ENCODE measurements around the gene CEP162.
"Not testable (repeated sequence)": the region's sequence is repeated elsewhere in the genome, so short reads cannot be mapped to it uniquely, and the experiment has no call there.

The CEP162 gene

DNA sequence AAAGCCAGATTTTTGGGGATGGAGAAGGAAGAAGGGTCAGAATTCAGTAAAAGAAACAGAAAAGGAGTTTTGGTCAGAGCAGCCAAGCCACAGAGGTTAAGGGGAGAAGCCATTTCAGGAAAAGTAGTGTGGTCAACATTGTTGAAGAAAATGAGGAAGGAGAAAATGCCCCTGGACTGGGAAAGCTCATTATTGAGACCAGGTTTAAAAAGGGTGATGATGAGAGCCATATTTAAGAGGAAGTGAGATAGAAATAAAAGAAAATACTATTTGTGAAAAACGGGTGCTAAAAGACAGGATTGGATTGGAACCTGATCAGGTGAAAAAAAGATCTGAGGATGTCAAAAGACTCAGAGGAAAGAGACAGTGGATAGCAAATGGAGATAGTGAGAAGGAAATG, 75.8 kb downstream of the CEP162 start:
- Histone ChIP-seq H3K4me3 (ENCODE audit: low read length in 2 of 2) (no peak overlapping the region), H3K27me3 (ENCODE audit: control insufficient read depth in 1 of 2, insufficient read depth in 2 of 2, low read length in 2 of 2) (no peaks in the 10 kb centered on the region), H3K36me3 (ENCODE audit: control insufficient read depth in 2 of 2, insufficient read depth in 2 of 2, low read length in 2 of 2) (peaks cover 7 to 12% of the 10 kb centered on the region in 2 donors), H3K9me3 (ENCODE audit: control insufficient read depth in 2 of 2, low read length in 2 of 2) (no peaks in the 10 kb centered on the region), H3K4me1 (ENCODE audit: control insufficient read depth, insufficient read depth, low read length) (no peaks in the 10 kb centered on the region), H3K27ac (ENCODE audit: low read length) (no peak overlapping the region), H3K9ac (ENCODE audit: low read length in 2 of 2) (no peak overlapping the region)

- no peak overlapping the region for H3K9ac ChIP-seq (ENCODE audit: low read length in 2 of 2)
- no peaks in the 10 kb centered on the region for H3K9me3 ChIP-seq (ENCODE audit: control insufficient read depth in 2 of 2, low read length in 2 of 2)
- H3K27me3 ChIP-seq (ENCODE audit: control insufficient read depth in 1 of 2, insufficient read depth in 2 of 2, low read length in 2 of 2) = no peaks in the 10 kb centered on the region
- peaks cover 7 to 12% of the 10 kb centered on the region in 2 donors for H3K36me3 ChIP-seq (ENCODE audit: control insufficient read depth in 2 of 2, insufficient read depth in 2 of 2, low read length in 2 of 2)
- H3K4me3 ChIP-seq (ENCODE audit: low read length in 2 of 2) = no peak overlapping the region
- H3K4me1 ChIP-seq (ENCODE audit: control insufficient read depth, insufficient read depth, low read length) = no peaks in the 10 kb centered on the region
- no peak overlapping the region for H3K27ac ChIP-seq (ENCODE audit: low read length)
Observed at GRCh38 chr6:84150705-84151104, 76.7 kb downstream of the CEP162 start.

GRCh38 chr6:84141521-84141920, 85.9 kb downstream of the CEP162 start:
- H3K9me3 ChIP-seq (ENCODE audit: control insufficient read depth in 2 of 2, low read length in 2 of 2) = no peaks in the 10 kb centered on the region
- H3K36me3 ChIP-seq (ENCODE audit: control insufficient read depth in 2 of 2, insufficient read depth in 2 of 2, low read length in 2 of 2) = peaks cover 0 to 3% of the 10 kb centered on the region in 2 donors
- no peak overlapping the region for H3K27ac ChIP-seq (ENCODE audit: low read length)
- H3K4me1 ChIP-seq (ENCODE audit: control insufficient read depth, insufficient read depth, low read length) = no peaks in the 10 kb centered on the region
- H3K4me3 ChIP-seq (ENCODE audit: low read length in 2 of 2) = no peak overlapping the region
- no peaks in the 10 kb centered on the region for H3K27me3 ChIP-seq (ENCODE audit: control insufficient read depth in 1 of 2, insufficient read depth in 2 of 2, low read length in 2 of 2)
- H3K9ac ChIP-seq (ENCODE audit: low read length in 2 of 2) = no peak overlapping the region

GRCh38 chr6:84139311-84139710, 88.1 kb downstream of the CEP162 start:
- H3K9ac ChIP-seq (ENCODE audit: low read length in 2 of 2) = no peak overlapping the region
- H3K4me1 ChIP-seq (ENCODE audit: control insufficient read depth, insufficient read depth, low read length) = no peaks in the 10 kb centered on the region
- H3K9me3 ChIP-seq (ENCODE audit: control insufficient read depth in 2 of 2, low read length in 2 of 2) = no peaks in the 10 kb centered on the region
- no peak overlapping the region for H3K4me3 ChIP-seq (ENCODE audit: low read length in 2 of 2)
- H3K27me3 ChIP-seq (ENCODE audit: control insufficient read depth in 1 of 2, insufficient read depth in 2 of 2, low read length in 2 of 2) = no peaks in the 10 kb centered on the region
- H3K27ac ChIP-seq (ENCODE audit: low read length) = no peak overlapping the region
- peaks cover 0 to 3% of the 10 kb centered on the region in 2 donors for H3K36me3 ChIP-seq (ENCODE audit: control insufficient read depth in 2 of 2, insufficient read depth in 2 of 2, low read length in 2 of 2)

GRCh38 chr6:84137989-84138575, 89.4 kb downstream of the CEP162 start:
- Histone ChIP-seq H3K36me3 (ENCODE audit: control insufficient read depth in 2 of 2, insufficient read depth in 2 of 2, low read length in 2 of 2) (peaks cover 4 to 5% of the 10 kb centered on the region in 2 donors), H3K27ac (ENCODE audit: low read length) (no peak overlapping the region), H3K4me1 (ENCODE audit: control insufficient read depth, insufficient read depth, low read length) (no peaks in the 10 kb centered on the region), H3K4me3 (ENCODE audit: low read length in 2 of 2) (no peak overlapping the region), H3K9ac (ENCODE audit: low read length in 2 of 2) (no peak overlapping the region), H3K9me3 (ENCODE audit: control insufficient read depth in 2 of 2, low read length in 2 of 2) (no peaks in the 10 kb centered on the region), H3K27me3 (ENCODE audit: control insufficient read depth in 1 of 2, insufficient read depth in 2 of 2, low read length in 2 of 2) (no peaks in the 10 kb centered on the region)

DNA sequence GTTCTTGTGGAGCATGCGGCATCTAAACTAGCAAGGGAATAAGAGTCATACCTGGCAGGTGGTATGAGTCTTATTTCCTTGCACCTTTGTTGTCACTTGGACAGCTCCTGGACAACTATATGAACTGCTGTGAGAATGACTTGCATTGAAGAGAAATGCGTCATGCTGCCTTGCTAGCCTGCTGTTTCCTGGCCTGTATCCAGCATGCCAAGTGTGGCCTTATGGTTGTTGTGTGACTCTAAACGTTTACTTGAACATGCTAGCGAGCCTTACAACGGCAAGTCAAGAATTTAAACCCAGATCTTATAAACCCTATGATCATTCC, 90.4 kb downstream of the CEP162 start:
- Histone ChIP-seq H3K4me3 (ENCODE audit: low read length in 2 of 2) (no peak overlapping the region), H3K9me3 (ENCODE audit: control insufficient read depth in 2 of 2, low read length in 2 of 2) (no peaks in the 10 kb centered on the region), H3K27me3 (ENCODE audit: control insufficient read depth in 1 of 2, insufficient read depth in 2 of 2, low read length in 2 of 2) (no peaks in the 10 kb centered on the region), H3K4me1 (ENCODE audit: control insufficient read depth, insufficient read depth, low read length) (no peaks in the 10 kb centered on the region), H3K36me3 (ENCODE audit: control insufficient read depth in 2 of 2, insufficient read depth in 2 of 2, low read length in 2 of 2) (peaks cover 4 to 5% of the 10 kb centered on the region in 2 donors), H3K27ac (ENCODE audit: low read length) (no peak overlapping the region), H3K9ac (ENCODE audit: low read length in 2 of 2) (no peak overlapping the region)

GRCh38 chr6:84136364-84137050, 90.9 kb downstream of the CEP162 start:
- Histone ChIP-seq H3K9me3 (ENCODE audit: control insufficient read depth in 2 of 2, low read length in 2 of 2) (no peaks in the 10 kb centered on the region), H3K36me3 (ENCODE audit: control insufficient read depth in 2 of 2, insufficient read depth in 2 of 2, low read length in 2 of 2) (peaks cover 4 to 5% of the 10 kb centered on the region in 2 donors)

DNA sequence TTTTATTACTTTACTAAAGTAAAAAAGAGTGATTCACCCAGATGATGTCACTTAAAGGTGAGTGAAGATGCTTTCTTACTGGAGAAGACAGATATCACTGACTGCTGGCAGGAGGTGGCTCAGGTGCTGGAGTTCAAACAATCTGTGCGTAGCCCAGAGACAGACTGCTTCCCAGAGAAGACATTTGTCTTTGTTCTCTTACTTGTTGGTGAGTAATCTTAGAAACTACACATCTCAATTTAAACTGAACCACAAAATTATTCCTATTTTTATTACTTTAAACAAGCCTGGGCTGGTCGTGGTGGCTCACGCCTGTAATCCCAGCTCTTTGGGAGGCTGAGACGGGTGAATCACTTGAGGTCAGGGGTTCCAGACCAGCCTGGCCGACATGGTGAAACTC, 92.2 kb downstream of the CEP162 start:
- Histone ChIP-seq H3K27ac (ENCODE audit: low read length) (no peak overlapping the region), H3K36me3 (ENCODE audit: control insufficient read depth in 2 of 2, insufficient read depth in 2 of 2, low read length in 2 of 2) (peaks cover 4 to 5% of the 10 kb centered on the region in 2 donors), H3K4me3 (ENCODE audit: low read length in 2 of 2) (no peak overlapping the region), H3K9ac (ENCODE audit: low read length in 2 of 2) (no peak overlapping the region), H3K27me3 (ENCODE audit: control insufficient read depth in 1 of 2, insufficient read depth in 2 of 2, low read length in 2 of 2) (no peaks in the 10 kb centered on the region), H3K9me3 (ENCODE audit: control insufficient read depth in 2 of 2, low read length in 2 of 2) (no peaks in the 10 kb centered on the region), H3K4me1 (ENCODE audit: control insufficient read depth, insufficient read depth, low read length) (no peaks in the 10 kb centered on the region)

More at GRCh38 chr6:84136364-84137050, 90.9 kb downstream of the CEP162 start:
- Histone ChIP-seq H3K27me3 (ENCODE audit: control insufficient read depth in 1 of 2, insufficient read depth in 2 of 2, low read length in 2 of 2) (no peaks in the 10 kb centered on the region), H3K9ac (ENCODE audit: low read length in 2 of 2) (no peak overlapping the region), H3K4me3 (ENCODE audit: low read length in 2 of 2) (no peak overlapping the region), H3K4me1 (ENCODE audit: control insufficient read depth, insufficient read depth, low read length) (no peaks in the 10 kb centered on the region), H3K27ac (ENCODE audit: low read length) (no peak overlapping the region)

GRCh38 chr6:84133385-84133784, 94.1 kb downstream of the CEP162 start:
- not testable (repeated sequence) for H3K9ac ChIP-seq (ENCODE audit: low read length in 2 of 2); H3K36me3 ChIP-seq (ENCODE audit: control insufficient read depth in 2 of 2, insufficient read depth in 2 of 2, low read length in 2 of 2); H3K4me1 ChIP-seq (ENCODE audit: control insufficient read depth, insufficient read depth, low read length); H3K9me3 ChIP-seq (ENCODE audit: control insufficient read depth in 2 of 2, low read length in 2 of 2); H3K27ac ChIP-seq (ENCODE audit: low read length); H3K27me3 ChIP-seq (ENCODE audit: control insufficient read depth in 1 of 2, insufficient read depth in 2 of 2, low read length in 2 of 2); H3K4me3 ChIP-seq (ENCODE audit: low read length in 2 of 2)

GRCh38 chr6:84129588-84129987, 97.9 kb downstream of the CEP162 start:
- H3K4me3 ChIP-seq (ENCODE audit: low read length in 2 of 2); H3K4me1 ChIP-seq (ENCODE audit: control insufficient read depth, insufficient read depth, low read length); H3K27me3 ChIP-seq (ENCODE audit: control insufficient read depth in 1 of 2, insufficient read depth in 2 of 2, low read length in 2 of 2); H3K27ac ChIP-seq (ENCODE audit: low read length); H3K9ac ChIP-seq (ENCODE audit: low read length in 2 of 2); H3K9me3 ChIP-seq (ENCODE audit: control insufficient read depth in 2 of 2, low read length in 2 of 2): not testable (repeated sequence)
- peaks cover 10 to 14% of the 10 kb centered on the region in 2 donors for H3K36me3 ChIP-seq (ENCODE audit: control insufficient read depth in 2 of 2, insufficient read depth in 2 of 2, low read length in 2 of 2)

GRCh38 chr6:84123186-84123585, 104.3 kb downstream of the CEP162 start:
- Histone ChIP-seq H3K4me3 (ENCODE audit: low read length in 2 of 2) (no peak overlapping the region), H3K9ac (ENCODE audit: low read length in 2 of 2) (no peak overlapping the region), H3K4me1 (ENCODE audit: control insufficient read depth, insufficient read depth, low read length) (no peaks in the 10 kb centered on the region), H3K27me3 (ENCODE audit: control insufficient read depth in 1 of 2, insufficient read depth in 2 of 2, low read length in 2 of 2) (no peaks in the 10 kb centered on the region), H3K27ac (ENCODE audit: low read length) (no peak overlapping the region), H3K9me3 (ENCODE audit: control insufficient read depth in 2 of 2, low read length in 2 of 2) (no peaks in the 10 kb centered on the region), H3K36me3 (ENCODE audit: control insufficient read depth in 2 of 2, insufficient read depth in 2 of 2, low read length in 2 of 2) (peaks cover 8 to 10% of the 10 kb centered on the region in 2 donors)
